ENCODE data around the gene BRAT1.
"Not testable (repeated sequence)": the region's sequence is repeated elsewhere in the genome, so short reads cannot be mapped to it uniquely, and the experiment has no call there.

The BRAT1 gene

GRCh38 chr7:2530994-2531795 is 24.1 kb downstream of the BRAT1 start:
- not testable (repeated sequence) for DNase-seq (ENCODE audit: low read depth)

DNA sequence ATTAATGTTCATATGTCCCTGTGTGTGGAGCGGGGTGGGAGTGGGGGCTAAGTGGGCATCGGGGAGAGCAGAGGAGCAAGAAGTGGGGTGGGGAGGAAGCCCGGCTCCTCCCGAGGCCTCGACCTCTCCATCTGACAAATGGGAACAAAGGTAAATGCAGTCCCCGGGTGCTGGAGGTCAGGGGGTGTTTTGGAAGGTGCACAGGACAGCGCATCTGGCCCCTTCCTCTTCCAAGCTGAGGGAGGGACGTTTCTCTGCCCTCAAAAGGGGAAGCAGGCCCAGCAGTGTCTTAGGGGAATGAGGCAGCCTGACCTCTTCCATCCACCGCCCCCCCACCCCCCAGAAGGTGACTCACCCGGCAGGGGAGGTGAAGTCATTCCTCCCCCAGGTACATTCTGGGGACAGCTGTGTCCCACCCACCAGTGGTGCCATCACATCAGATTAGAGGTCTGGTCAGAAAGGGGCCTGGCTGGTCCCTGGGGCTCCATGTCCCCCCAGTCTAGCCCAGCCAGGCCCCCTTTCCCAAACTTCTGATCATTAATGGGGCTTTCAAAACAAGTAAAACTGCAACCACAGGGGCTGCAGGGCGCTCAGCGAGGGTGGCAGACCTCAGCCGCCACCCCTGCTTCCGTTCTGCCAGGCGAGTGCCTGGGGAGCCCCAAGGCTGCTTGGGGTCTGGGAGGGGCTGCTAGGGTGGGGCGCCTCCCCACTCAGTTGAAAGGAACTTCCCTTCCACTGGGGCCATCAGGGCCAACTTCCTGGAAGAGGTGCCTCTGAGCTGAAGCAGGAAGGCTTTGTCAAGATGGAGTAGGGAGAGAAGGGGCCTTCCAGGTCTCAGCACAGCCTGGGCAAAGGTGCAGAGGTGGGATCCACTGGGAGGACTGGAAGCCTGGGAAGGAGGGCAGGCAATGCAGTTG is 25.0 kb downstream of the BRAT1 start:
- no peak for DNase-seq (ENCODE audit: low read depth)
- no peak for TF ChIP-seq CTCF (IDR thresholded peaks at IDR 0.05; ENCODE audit: control insufficient read depth, extremely low read depth, insufficient read depth)
- H3K4me3 ChIP-seq (ENCODE audit: low read depth, low read length), result no peak overlapping the region

More at GRCh38 chr7:2530994-2531795, 24.1 kb downstream of the BRAT1 start:
- not testable (repeated sequence) for H3K4me3 ChIP-seq (ENCODE audit: low read depth, low read length)

DNA sequence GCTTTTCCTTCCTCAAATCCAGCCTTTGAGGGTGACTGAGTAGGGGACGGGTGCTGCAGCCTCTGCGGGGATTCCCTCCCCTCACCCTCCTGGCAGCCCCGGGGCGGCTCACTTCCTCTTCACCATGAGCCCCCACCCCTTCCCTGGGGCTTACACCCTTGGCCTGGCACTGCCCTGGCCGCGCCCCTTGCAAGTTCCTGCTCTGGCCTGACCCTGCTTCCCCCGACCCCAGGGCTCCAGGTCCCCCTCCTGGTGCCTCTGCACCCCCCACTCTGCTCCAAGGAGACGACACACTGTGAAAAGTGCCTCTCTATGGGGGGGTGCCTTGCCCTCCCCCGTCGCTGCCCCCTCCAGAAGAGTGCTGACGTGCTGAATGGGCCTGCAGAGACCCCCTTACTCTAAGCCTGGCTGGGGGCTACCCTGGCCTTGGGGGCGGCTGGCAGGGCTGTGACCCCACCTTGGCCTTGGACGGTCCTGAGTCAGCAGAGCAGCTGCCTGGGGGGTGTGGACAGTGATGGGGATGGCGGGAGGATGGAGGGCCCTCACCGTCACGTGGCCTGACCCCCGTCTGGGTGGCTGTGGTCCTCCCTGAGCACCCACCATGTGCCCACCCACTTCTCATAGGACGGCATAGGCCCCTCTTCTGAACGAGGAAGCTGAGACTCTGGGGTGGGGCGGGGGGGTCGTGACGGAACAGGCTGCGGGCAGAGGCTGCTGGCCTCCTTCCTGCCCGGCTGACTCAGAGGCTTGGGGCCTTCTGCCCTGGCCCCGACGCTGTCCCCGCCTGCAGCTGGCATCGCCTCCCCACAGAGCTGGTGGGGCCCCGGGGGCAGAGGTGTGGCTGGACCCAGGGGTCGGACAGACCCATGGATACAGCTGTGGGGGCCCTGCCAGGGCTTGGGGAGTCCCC is 25.9 kb downstream of the BRAT1 start:
- H3K4me3 ChIP-seq (ENCODE audit: low read depth, low read length), result no peak overlapping the region
- DNase-seq (ENCODE audit: low read depth), result no peak
- no peak for TF ChIP-seq CTCF (IDR thresholded peaks at IDR 0.05; ENCODE audit: control insufficient read depth, extremely low read depth, insufficient read depth)

- DNase-seq (ENCODE audit: low read depth), result no peak
- H3K4me3 ChIP-seq (ENCODE audit: low read depth, low read length), result no peak overlapping the region
- no peak for TF ChIP-seq CTCF (IDR thresholded peaks at IDR 0.05; ENCODE audit: control insufficient read depth, extremely low read depth, insufficient read depth)
Observed at GRCh38 chr7:2528481-2529095, 26.7 kb downstream of the BRAT1 start.

- TF ChIP-seq CTCF (IDR thresholded peaks at IDR 0.05; ENCODE audit: control insufficient read depth, extremely low read depth, insufficient read depth), result no peak
- no peak overlapping the region for H3K4me3 ChIP-seq (ENCODE audit: low read depth, low read length)
- DNase-seq (ENCODE audit: low read depth), result no peak
Observed at GRCh38 chr7:2527505-2528467, 27.5 kb downstream of the BRAT1 start.
